ENCODE measurements around the gene PTPRK. TPM values are rescaled to one million over a fixed set of nuclear protein-coding genes. Genes with fewer than 3 reads are reported as not detected.

The PTPRK gene
- total RNA-seq, 2 experiments from 2014 or later: 2.8 to 5.0 TPM

GRCh38 chr6:127924031-127924430 is 596.4 kb downstream of the PTPRK start:
- Mint-ChIP-seq H3K9me3 (peaks cover 24% of the 10 kb centered on the region), H3K4me1 (peaks cover 55% of the 10 kb centered on the region), H3K4me3 (peak overlapping the region; percentile 1), H3K36me3 (peaks cover 43% of the 10 kb centered on the region), H3K27me3 (no peaks in the 10 kb centered on the region), H3K27ac (peak overlapping the region; percentile 82)
- DNase-seq (no peak), ATAC-seq (ENCODE audit: low read depth) (no peak)
- POLR2A ChIA-PET: interaction anchor here (2.0 kb wide), 1 partner anchor 10 kb away, joined by 9 read pairs; no protein-coding TSS in a partner anchor

GRCh38 chr6:127923135-127923534 is 597.3 kb downstream of the PTPRK start:
- peaks cover 19% of the 10 kb centered on the region for H3K9me3 Mint-ChIP-seq
- ATAC-seq (ENCODE audit: low read depth) (peak; percentile 9), DNase-seq (no peak)
- no peaks in the 10 kb centered on the region for H3K27me3 Mint-ChIP-seq
- H3K4me1 Mint-ChIP-seq: peaks cover 61% of the 10 kb centered on the region
- H3K4me3 Mint-ChIP-seq: peak overlapping the region; percentile 69
- H3K27ac Mint-ChIP-seq: peak overlapping the region; percentile 82
- peaks cover 35% of the 10 kb centered on the region for H3K36me3 Mint-ChIP-seq
- POLR2A ChIA-PET: no interaction called here

DNA sequence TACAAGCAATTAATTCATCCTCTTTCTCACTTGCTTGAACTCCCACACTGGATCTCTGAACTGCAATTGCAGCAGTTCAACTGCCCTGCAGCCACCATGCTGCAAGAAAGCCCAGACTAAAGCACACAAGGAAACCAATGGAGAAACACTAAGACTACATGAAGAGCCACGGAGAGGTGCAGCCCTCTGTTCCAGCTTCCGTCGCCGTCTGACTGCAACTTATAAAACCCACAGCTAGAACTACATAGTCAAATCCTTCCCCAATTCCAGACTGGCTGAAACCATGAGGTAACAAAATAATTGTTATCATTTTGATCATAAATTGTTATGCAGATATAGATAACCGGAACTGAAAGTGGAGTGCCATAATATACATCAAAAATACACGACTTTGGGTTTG is 598.4 kb downstream of the PTPRK start:
- ATAC-seq (ENCODE audit: low read depth): no peak
- peak overlapping the region; percentile 82 for H3K27ac Mint-ChIP-seq
- H3K4me1 Mint-ChIP-seq: peaks cover 65% of the 10 kb centered on the region
- peak overlapping the region; percentile 69 for H3K4me3 Mint-ChIP-seq
- POLR2A ChIA-PET: interaction anchor here (1.2 to 1.7 kb wide), 2 partner anchors 13 to 21 kb away, joined by 5 to 7 read pairs; partner anchors contain the start of gene THEMIS
- no peaks in the 10 kb centered on the region for H3K27me3 Mint-ChIP-seq
- peaks cover 28% of the 10 kb centered on the region for H3K36me3 Mint-ChIP-seq
- no peak for DNase-seq
- H3K9me3 Mint-ChIP-seq: peaks cover 11% of the 10 kb centered on the region

- ATAC-seq (ENCODE audit: low read depth): no peak
- peaks cover 73% of the 10 kb centered on the region for H3K4me1 Mint-ChIP-seq
- H3K27me3 Mint-ChIP-seq: no peaks in the 10 kb centered on the region
- DNase-seq: no peak
- H3K36me3 Mint-ChIP-seq: peaks cover 26% of the 10 kb centered on the region
- H3K9me3 Mint-ChIP-seq: peaks cover 6% of the 10 kb centered on the region
- POLR2A ChIA-PET: interaction anchor here (1.7 kb wide), 1 partner anchor 14 kb away, joined by 7 read pairs; no protein-coding TSS in a partner anchor
- H3K27ac Mint-ChIP-seq: peak overlapping the region; percentile 5
- peak overlapping the region; percentile 4 for H3K4me3 Mint-ChIP-seq
Measured at GRCh38 chr6:127920804-127921203, 599.6 kb downstream of the PTPRK start.
